ENCODE measurements around the gene TOX2. TPM values are rescaled to one million over a fixed set of nuclear protein-coding genes. Genes with fewer than 3 reads are reported as not detected.

TOX2 gene
- total RNA-seq, 1 donor from 2014 or later, result 0.16 TPM

DNA sequence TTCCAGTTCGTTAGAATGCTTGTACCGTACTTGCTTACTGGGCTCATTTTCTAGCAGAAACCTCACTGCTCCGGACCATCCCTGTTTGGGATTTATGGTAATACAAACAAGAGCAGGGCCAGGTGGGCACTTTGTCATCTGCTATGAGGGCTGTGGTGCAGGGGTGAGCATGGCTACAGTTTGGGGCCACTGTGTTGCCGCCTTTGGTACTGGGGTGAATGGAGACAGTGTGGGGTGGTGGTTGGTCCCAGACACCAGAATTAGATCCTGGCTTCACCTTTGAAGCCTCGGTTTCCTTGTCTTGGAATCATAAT, 95.0 kb downstream of the TOX2 start:
- no peaks in the 10 kb centered on the region for H3K79me2 ChIP-seq (ENCODE audit: insufficient read depth, low read length)
- no peak overlapping the region for H2AFZ ChIP-seq (ENCODE audit: low read depth, low read length)
- no peaks in the 10 kb centered on the region for H3K9me3 ChIP-seq (ENCODE audit: insufficient read depth, low read depth, low read length)
- FAIRE-seq (no peak), DNase-seq (ENCODE audit: low read depth) (no peak)
- H3K4me3 Mint-ChIP-seq (ENCODE audit: unreplicated experiment), result no peak overlapping the region
- no peaks in the 10 kb centered on the region for H3K36me3 ChIP-seq (ENCODE audit: insufficient read depth, low read length)
- H3K9ac ChIP-seq (ENCODE audit: low read length), result no peak overlapping the region
- H3K4me1 ChIP-seq (ENCODE audit: insufficient read depth, low read length), result no peaks in the 10 kb centered on the region
- no peaks in the 10 kb centered on the region for H3K27me3 ChIP-seq (ENCODE audit: insufficient read depth, low read length)
- TF ChIP-seq, protein P1, sequence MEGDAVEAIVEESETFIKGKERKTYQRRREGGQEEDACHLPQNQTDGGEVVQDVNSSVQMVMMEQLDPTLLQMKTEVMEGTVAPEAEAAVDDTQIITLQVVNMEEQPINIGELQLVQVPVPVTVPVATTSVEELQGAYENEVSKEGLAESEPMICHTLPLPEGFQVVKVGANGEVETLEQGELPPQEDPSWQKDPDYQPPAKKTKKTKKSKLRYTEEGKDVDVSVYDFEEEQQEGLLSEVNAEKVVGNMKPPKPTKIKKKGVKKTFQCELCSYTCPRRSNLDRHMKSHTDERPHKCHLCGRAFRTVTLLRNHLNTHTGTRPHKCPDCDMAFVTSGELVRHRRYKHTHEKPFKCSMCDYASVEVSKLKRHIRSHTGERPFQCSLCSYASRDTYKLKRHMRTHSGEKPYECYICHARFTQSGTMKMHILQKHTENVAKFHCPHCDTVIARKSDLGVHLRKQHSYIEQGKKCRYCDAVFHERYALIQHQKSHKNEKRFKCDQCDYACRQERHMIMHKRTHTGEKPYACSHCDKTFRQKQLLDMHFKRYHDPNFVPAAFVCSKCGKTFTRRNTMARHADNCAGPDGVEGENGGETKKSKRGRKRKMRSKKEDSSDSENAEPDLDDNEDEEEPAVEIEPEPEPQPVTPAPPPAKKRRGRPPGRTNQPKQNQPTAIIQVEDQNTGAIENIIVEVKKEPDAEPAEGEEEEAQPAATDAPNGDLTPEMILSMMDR (IDR thresholded peaks at IDR 0.05; ENCODE audit: insufficient read depth, low read depth, low read length), result no peak
- TF ChIP-seq EZH2 (IDR thresholded peaks at IDR 0.05; ENCODE audit: insufficient read depth, low read length), result no peak
- no peak overlapping the region for H3K27ac ChIP-seq (ENCODE audit: low read depth, low read length)
- no peak overlapping the region for H3K4me3 ChIP-seq (ENCODE audit: insufficient read depth, low read depth, low read length)
- peaks cover 45% of the 10 kb centered on the region for H3K27me3 Mint-ChIP-seq (ENCODE audit: low read depth, unreplicated experiment)
- H3K27ac Mint-ChIP-seq (ENCODE audit: unreplicated experiment), result no peak overlapping the region
- H4K20me1 ChIP-seq (ENCODE audit: insufficient read depth, low read length), result no peaks in the 10 kb centered on the region
- no peaks in the 10 kb centered on the region for H3K36me3 Mint-ChIP-seq (ENCODE audit: low read depth, unreplicated experiment)
- no peaks in the 10 kb centered on the region for H3K9me3 Mint-ChIP-seq (ENCODE audit: unreplicated experiment)
- H3K4me1 Mint-ChIP-seq (ENCODE audit: low read depth, unreplicated experiment), result no peaks in the 10 kb centered on the region
- H3K4me2 ChIP-seq (ENCODE audit: low read length), result no peak overlapping the region

DNA sequence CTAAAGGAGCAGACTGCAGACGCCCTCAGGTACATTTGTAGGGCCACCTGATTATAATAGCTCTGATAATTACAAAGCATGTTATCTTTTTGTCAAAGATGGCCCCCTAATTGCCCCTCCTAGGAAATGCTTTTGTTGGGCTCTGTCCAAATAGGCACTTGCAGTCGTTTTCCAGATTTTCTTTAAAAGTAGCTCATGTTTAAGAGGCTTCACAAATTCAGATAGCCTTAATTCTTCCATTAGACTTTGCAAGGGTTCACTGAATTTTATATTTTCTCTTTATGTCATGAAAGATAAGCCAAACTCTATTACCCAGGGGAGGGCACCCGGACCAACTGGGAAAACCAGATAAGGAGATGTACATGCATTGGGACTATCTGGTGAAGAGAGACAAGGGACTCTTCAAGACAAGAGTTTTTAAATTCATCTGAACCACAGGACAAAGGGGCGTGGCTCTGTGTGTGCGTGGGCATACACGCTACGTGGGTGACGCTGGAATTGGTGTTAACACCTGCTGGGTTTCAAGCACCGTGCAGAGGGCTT, 95.6 kb downstream of the TOX2 start:
- Mint-ChIP-seq H3K4me3 (ENCODE audit: unreplicated experiment) (no peak overlapping the region), H3K27me3 (ENCODE audit: low read depth, unreplicated experiment) (peaks cover 42% of the 10 kb centered on the region), H3K4me1 (ENCODE audit: low read depth, unreplicated experiment) (no peaks in the 10 kb centered on the region), H3K9me3 (ENCODE audit: unreplicated experiment) (no peaks in the 10 kb centered on the region), H3K27ac (ENCODE audit: unreplicated experiment) (no peak overlapping the region), H3K36me3 (ENCODE audit: low read depth, unreplicated experiment) (no peaks in the 10 kb centered on the region)
- H2AFZ ChIP-seq (ENCODE audit: low read depth, low read length), result no peak overlapping the region
- H3K4me2 ChIP-seq (ENCODE audit: low read length), result no peak overlapping the region
- H3K79me2 ChIP-seq (ENCODE audit: insufficient read depth, low read length), result no peaks in the 10 kb centered on the region
- H4K20me1 ChIP-seq (ENCODE audit: insufficient read depth, low read length), result no peaks in the 10 kb centered on the region
- H3K27ac ChIP-seq (ENCODE audit: low read depth, low read length), result no peak overlapping the region
- TF ChIP-seq EZH2 (IDR thresholded peaks at IDR 0.05; ENCODE audit: insufficient read depth, low read length), result no peak
- TF ChIP-seq, protein P1 (IDR thresholded peaks at IDR 0.05; ENCODE audit: insufficient read depth, low read depth, low read length), result no peak
- no peak for DNase-seq (ENCODE audit: low read depth)
- no peak overlapping the region for H3K9ac ChIP-seq (ENCODE audit: low read length)
- H3K36me3 ChIP-seq (ENCODE audit: insufficient read depth, low read length), result no peaks in the 10 kb centered on the region
- no peak overlapping the region for H3K4me3 ChIP-seq (ENCODE audit: insufficient read depth, low read depth, low read length)
- H3K9me3 ChIP-seq (ENCODE audit: insufficient read depth, low read depth, low read length), result no peaks in the 10 kb centered on the region
- FAIRE-seq, result no peak
- no peaks in the 10 kb centered on the region for H3K27me3 ChIP-seq (ENCODE audit: insufficient read depth, low read length)
- H3K4me1 ChIP-seq (ENCODE audit: insufficient read depth, low read length), result no peaks in the 10 kb centered on the region

DNA sequence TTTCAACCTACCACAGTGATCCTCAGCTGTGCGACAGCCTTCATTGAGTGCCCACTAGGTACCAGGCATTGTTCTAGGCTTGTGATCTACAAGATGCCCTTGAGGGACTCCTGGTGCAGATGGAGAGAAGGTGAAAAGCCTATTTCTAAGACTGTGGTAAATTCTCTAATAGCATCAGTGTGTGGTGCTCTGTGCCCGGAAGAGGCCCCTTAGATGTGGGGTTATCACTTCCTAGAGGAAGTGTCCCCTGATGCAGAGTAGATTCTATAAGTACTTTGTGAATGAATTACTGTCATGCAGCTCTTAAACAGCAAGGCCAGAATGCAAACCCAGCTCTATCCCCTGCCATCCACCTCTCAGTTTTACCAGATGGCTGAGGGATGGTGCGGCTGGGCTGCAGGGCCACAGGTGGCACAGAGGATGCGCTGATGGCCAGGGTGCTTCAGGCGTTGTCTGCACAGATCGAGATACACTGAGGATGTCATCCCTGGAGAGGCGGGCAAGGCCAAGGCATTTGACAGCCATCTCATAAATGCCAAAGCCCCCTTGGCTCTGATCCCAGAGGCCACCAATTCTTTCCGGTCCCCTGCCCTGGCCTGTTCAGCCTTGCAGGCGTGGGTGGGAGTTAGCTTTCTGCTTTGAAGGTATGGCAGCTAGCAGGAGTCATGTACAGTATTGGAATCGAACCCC, 96.7 kb downstream of the TOX2 start:
- no peak overlapping the region for H2AFZ ChIP-seq (ENCODE audit: low read depth, low read length)
- peaks cover 3% of the 10 kb centered on the region for H3K27me3 ChIP-seq (ENCODE audit: insufficient read depth, low read length)
- H3K4me2 ChIP-seq (ENCODE audit: low read length), result no peak overlapping the region
- H3K27ac ChIP-seq (ENCODE audit: low read depth, low read length), result no peak overlapping the region
- H3K4me3 ChIP-seq (ENCODE audit: insufficient read depth, low read depth, low read length), result no peak overlapping the region
- H4K20me1 ChIP-seq (ENCODE audit: insufficient read depth, low read length), result no peaks in the 10 kb centered on the region
- FAIRE-seq (no peak), DNase-seq (ENCODE audit: low read depth) (no peak)
- H3K36me3 ChIP-seq (ENCODE audit: insufficient read depth, low read length), result no peaks in the 10 kb centered on the region
- no peaks in the 10 kb centered on the region for H3K9me3 ChIP-seq (ENCODE audit: insufficient read depth, low read depth, low read length)
- Mint-ChIP-seq H3K4me3 (ENCODE audit: unreplicated experiment) (no peak overlapping the region), H3K27me3 (ENCODE audit: low read depth, unreplicated experiment) (peaks cover 38% of the 10 kb centered on the region), H3K27ac (ENCODE audit: unreplicated experiment) (no peak overlapping the region), H3K9me3 (ENCODE audit: unreplicated experiment) (no peaks in the 10 kb centered on the region), H3K36me3 (ENCODE audit: low read depth, unreplicated experiment) (no peaks in the 10 kb centered on the region), H3K4me1 (ENCODE audit: low read depth, unreplicated experiment) (no peaks in the 10 kb centered on the region)
- H3K9ac ChIP-seq (ENCODE audit: low read length), result no peak overlapping the region
- H3K4me1 ChIP-seq (ENCODE audit: insufficient read depth, low read length), result no peaks in the 10 kb centered on the region
- no peak for TF ChIP-seq EZH2 (IDR thresholded peaks at IDR 0.05; ENCODE audit: insufficient read depth, low read length)
- TF ChIP-seq, protein P1 (IDR thresholded peaks at IDR 0.05; ENCODE audit: insufficient read depth, low read depth, low read length), result no peak
- H3K79me2 ChIP-seq (ENCODE audit: insufficient read depth, low read length), result no peaks in the 10 kb centered on the region
